GM18861 (cell line): Measurements from ENCODE around the gene PRAF2.

ENCODE experiments used
- ATAC-seq: cut with Tn5 transposase; IDR thresholded peaks from one replicate; pipeline ENCODE4 v1.9.1; 2021; ENCODE audit not compliant: unreplicated experiment

PRAF2 gene

DNA sequence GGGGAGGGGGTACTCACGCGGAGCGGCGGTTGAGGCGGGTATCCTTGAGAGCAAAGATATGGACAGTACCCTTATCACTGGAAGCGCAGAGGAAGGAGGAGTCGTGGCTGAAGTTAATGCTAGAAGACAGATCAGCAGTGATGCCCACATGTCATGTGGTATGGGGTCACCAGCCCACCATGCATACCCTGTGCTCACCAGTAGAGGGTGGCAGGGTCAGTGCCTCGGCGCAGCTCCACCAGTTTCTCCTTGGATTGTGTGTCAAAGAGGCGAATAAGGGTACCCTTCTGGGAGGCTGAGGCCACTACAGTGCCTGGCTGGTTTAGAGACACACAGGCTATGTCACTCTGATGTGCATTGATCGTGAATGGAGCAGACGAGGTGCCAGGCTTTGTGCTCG is 1.5 kb upstream of the PRAF2 start:
- ATAC-seq, result no peak

DNA sequence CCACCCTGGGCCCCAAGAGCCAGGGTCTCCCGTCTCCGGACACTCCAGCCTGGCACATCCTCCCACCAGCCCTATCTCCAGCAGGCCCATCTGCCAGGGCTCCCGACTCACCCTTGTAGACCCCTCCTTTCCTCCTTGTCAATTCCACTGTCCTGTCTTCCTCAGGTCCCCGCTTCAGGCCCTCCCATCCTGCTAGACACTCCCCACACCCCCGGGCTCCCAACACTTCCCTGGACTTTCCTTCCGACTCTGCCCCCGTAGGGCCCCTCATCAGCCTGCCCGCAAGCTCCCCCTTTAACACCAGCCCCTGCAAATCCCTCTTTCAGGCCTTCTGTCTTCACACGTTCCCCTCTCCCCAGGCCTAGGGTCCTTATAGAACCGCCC is 1.1 kb downstream of the PRAF2 start:
- no peak for ATAC-seq

DNA sequence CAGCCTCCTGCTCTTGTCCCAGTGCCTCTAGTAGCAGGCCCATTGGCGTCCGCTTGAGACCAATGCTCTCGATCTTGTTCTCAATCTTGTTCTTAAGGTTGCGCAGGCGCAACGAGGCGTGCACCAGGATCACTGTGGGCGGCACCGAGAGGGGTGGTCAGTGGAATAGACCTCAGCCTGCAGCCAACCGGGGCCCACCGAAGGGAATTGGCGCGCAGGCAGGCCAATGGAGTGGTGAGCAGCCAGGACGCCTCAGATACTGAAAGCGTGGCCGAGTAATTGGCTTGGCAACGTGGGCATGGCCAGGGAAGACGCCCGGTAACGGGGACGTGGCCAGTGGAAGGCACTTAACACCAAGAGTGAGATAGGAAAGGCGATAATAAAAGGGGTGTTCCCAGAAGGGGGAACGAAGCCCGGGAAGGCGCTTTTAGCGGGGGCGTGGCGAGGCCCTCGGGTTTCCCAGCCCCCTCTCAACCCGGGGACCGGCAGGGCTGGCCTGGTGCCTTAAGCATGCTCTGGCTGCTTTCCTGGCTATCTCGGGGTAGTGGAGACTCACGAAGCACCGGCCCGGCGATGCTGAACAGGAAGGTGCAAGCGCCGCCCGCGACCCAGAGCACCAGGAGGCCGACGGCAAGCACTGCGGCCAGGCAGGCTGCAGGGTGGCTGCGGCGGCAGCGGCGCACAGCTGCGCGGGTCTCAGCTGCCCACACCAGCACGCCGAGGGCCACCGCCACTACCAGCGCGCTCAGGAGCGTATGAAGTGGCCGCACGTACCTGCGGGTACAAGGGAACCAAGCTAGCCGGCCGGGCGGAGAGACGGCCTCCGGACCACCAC is 1.7 kb downstream of the PRAF2 start:
- ATAC-seq, result no peak

DNA sequence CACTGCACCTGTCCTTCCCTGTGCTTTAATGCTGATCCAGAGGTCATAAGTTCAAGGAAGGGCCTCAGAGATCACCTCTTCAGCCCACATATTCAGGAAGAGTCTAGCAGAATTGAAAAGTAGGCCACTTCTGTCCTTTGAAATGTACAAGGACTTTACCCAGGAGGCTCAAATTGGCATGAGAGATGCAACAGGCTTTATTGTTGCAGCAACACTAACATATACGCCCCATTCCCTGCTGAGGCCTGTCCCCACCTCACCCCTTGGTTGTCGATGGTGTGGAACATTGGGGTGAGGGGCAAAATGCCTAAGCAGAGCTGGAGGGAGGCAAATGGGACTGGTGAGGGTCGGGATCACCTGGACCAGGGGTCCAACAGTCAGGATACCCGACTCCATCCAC is 2.8 kb downstream of the PRAF2 start:
- ATAC-seq, result no peak

DNA sequence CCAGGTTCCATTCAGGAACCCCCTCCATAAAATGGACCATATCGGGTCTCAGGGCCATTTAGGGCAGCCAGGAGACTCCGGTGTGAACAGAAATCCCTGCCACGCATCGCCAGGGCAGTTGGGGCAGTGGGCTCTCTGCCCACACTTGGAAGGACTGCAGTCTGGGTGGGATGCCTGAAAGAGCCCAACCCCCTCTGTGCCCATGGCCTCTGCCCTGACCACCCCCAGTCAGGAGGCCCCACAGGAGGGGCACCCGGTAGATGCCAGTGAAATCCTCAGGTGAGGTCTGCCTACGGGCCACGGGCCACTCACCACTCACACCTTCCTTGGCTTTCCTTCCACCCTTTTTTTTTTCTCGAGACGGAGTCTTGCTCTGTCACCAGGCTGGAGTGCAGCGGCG is 4.8 kb downstream of the PRAF2 start:
- ATAC-seq, result no peak

DNA sequence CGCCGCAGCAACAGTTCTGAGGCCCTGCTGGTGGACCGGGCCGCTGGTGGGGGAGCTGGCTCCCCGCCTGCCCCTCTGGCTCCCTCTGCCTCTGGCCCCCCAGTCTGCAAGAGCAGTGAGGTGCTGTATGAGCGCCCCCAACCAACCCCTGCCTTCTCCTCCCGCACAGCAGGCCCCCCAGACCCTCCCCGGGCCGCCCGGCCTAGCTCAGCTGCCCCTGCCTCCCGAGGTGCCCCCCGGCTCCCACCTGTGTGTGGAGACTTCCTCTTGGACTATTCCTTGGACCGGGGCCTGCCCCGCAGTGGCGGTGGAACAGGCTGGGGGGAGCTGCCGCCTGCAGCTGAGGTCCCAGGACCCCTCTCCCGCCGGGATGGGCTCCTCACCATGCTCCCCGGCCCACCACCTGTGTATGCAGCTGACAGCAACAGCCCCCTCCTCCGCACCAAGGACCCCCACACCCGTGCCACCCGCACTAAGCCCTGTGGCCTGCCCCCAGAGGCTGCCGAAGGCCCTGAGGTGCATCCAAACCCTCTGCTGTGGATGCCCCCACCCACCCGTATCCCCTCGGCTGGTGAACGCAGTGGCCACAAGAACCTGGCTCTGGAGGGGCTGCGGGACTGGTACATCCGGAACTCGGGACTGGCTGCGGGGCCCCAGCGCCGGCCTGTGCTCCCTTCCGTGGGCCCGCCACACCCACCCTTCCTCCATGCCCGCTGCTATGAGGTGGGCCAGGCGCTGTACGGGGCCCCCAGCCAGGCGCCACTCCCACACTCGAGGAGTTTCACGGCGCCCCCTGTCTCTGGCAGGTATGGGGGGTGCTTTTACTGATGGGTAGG is 6.3 kb downstream of the PRAF2 start:
- ATAC-seq, result no peak

DNA sequence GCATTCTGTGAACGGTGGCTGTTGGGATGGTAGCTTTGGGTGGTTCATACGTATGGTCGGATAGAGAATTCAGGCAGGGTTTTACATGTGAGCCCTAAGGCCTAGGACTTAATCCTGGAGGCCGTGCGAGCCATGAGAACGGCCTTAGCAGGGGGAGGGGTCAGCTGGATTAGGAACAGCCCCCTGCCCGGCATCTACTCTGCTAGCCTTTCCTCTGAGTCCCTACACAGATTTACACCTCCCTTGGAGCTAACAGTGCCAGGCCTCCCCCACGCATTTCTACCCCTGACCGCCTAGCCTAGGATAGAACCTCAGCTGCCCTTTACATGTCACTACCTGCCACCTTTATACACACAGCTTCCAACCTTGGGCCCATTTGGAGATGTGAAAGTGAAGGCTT is 7.1 kb downstream of the PRAF2 start:
- ATAC-seq, result no peak

DNA sequence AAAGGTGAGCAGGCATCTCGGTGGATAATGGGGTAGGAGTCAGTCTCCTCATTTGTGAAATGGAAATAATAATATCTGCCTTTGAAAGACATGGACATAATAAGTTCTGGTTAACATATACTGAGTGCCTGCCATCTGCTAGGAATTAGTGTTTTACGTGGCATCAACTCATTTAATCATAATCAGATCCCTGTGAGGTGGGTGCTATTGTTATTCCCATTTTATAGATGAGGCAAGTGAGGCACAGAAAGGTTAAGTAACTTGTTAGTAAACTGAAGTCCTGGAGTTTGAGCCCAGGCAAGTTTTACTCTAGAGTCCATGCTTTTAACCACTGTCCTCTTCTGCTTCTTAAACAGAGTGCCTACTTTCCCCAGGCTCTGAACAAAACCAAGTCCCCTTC is 7.5 kb downstream of the PRAF2 start:
- no peak for ATAC-seq

DNA sequence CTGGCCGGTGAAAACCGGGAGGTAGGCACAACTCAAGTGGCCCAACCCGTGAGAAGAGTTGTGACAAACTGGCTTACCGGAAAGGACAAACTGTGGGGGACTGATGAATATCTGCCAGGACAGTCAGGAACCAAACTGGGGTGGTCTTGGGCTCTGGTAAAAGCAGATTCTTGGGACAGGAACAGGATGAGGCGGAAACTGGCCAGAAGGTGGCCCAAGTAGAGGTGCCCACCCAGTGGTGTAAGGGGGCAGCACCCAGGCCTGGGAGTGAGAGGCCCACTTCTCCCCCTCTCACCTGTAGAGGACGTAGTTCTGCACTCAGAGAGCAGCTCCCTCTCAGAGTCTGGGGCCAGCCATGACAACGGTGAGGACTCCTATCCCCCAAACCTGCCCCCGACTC is 9.1 kb downstream of the PRAF2 start:
- ATAC-seq, result no peak

DNA sequence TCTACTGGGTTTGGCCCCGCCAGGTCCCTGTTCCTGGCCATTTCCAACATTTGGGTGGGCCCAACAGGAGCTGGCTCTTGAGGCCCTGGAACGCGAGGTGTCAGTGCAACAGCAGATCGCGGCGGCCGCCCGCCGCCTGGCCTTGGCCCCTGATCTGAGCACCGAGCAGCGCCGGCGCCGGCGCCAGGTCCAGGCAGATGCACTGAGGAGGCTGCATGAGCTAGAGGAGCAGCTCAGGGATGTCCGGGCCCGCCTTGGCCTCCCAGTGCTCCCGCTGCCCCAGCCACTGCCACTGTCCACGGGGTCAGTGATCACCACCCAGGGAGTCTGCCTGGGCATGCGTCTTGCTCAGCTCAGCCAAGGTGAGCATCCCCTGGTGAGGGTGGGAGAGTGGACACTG is 9.5 kb downstream of the PRAF2 start:
- ATAC-seq, result no peak

DNA sequence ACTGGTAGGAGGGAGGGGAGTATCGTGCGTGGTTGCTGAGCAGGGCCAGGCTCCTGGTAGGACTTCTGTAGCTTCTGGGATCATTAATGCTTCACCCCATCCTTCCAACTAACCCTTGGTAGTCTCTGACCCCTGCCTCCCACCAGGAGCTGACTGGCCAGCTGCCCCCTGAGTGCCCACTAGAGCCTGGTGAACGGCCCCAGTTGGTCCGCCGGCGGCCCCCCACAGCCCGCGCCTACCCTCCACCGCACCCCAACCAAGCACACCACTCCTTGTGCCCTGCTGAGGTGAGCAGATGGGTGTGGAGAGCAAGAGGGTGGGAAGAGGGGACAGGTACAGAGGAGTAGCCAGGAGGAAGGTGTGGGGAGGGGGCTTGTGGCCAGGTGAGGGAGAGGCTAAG is 10.1 kb downstream of the PRAF2 start:
- ATAC-seq, result no peak

DNA sequence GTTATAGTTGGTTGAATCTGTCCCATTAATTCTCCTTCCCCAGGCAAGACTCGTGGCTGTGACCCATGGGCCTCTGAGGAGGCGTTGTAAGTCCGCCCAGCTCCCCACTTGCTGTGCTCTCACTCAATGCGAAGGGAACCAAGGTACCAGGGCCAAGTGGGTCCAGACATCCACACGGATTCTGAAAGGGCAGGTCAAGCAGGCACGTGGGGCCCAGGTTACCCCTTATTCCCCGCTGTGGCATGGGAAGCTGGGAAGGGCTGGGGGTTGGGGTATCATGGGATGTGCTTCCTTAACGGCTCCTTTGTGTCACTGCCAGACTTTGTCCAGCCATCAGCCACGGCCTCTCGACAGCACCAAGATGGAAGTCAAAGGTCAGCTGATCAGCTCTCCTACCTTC is 11.9 kb downstream of the PRAF2 start:
- ATAC-seq, result no peak

DNA sequence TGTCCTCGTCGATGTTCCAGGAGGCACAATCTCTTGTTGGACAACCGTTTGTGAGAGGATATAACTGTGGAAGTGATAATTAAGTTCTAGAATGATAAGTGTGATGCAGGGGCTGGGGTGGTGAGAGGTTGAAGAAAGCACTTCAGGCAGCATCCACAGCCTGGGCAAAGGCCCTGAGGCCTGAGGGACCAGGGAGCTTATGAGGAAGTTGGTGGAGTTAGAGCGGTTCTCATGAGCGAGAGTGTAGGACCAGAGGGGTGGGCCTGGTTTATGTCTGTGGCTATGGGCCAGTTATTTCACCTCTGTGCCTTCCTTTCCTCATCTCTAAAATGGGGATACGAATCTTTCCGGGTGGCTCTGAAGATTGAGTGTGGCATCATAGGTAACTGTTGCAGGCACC is 12.3 kb downstream of the PRAF2 start:
- no peak for ATAC-seq

DNA sequence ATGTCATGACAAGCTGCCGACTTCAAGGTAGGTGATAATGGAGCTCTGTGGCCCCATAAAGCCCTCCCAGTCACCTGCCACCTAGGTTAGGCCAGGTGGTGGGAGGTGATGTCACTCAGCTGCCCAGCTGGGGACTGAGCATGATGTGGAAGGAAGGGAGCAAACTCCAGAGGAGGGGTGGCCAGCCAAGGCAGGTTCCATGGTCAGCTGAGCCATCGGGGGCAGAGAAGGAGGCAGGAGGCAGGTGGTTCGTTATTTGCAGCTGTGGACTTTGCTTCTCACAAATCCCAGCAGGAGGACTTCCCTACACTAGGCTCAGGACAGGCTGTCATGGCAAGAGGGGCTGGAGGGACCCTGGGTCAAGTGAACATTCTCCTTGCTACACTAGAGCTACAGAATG is 12.9 kb downstream of the PRAF2 start:
- no peak for ATAC-seq

DNA sequence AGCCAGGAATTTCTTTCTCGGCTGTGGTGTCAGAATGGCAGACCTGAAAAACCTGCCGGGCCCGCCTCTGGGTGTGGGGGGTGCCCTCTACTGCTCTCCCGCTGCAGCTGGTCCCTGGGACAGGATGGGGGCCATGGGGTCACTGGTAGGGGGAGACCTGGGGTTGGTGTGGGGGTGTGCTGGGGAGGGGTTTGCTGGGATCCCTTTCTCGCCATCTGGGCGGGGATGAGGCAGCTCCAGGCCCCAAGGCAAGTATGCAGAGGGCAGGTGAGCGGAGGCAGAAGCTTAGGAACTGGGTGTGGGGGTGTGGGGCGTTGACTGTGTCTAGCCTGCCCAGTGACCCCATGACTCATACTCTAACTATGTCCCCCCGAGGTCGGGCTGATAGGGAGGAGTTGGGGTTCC is 14.1 kb downstream of the PRAF2 start:
- no peak for ATAC-seq

DNA sequence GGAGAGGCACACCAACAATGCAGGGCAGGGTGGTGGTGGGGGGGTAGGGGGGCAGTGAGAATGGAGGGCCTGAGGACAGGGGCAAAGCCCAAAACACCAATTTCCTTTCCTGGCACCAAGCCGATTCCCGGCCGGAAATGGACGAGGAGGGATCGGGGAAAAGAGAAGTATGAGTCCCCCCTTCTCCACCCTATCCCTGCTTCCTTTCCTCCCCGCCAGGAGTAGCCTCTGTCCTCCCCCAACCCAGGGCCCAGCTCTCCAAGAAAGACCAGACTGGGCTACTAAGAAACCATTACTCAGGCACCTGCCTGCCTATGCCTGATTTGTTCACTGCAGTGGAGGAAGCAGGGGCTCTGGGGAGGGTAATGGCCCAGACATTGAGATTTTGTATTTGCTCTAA is 14.6 kb downstream of the PRAF2 start:
- no peak for ATAC-seq

DNA sequence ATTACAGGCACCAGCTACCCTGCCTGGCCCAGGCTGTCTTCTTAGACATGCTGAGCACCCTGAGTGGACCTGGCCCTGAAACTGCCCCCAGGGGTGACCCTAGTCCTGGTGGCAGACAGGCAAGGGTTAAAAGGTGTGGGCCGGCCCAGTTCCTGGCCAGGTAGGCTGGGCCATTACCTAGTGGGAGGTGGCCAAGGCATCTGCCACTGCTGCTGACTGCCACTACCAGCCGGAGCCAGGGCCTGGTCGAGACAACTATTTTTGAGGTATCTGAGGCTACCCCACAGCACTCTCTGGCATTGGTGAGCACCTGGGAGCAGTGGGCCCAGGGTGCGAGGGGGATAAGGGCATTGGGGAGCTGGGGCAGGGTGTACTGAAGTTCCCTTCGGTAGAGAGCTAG is 15.0 kb downstream of the PRAF2 start, which contains the start of gene CCDC120:
TSS of gene CCDC120 (plus strand) at position 206 of the 400 bp plus-strand sequence. CDS start 3,043 bp downstream, outside the sequence.
- ATAC-seq, result no peak

DNA sequence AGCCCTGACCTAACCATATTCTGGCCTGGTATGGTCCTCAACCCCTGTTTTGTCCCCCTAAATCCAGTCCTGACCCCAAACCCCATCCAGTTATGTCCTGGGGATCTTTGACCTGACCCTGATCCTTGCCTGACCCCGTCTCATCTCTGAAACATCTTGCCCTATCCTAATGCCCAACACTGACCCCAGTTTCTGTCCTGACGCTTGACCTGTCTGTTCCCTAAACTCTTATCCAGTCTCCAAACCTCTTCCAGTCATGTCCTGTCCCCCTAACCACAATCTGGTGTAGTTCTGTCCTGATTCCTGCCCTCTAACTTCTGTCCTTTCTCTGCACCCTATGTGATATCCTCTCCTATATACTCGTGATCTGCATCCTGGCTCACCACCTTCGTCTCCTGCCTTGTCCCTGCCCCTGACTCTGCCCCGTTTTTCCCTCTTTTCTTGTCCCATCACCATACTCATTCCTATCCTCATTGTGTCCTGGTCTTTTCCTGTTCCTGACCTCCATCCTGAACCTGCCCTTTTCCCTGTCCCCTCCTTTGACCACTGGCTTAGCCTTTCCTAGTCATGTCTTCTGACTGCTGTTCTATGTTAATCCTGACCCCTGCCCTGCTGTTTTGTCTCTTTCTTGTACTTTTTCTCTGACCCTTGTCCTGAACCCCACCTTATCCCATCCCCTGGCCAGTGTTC is 19.6 kb downstream of the PRAF2 start:
- no peak for ATAC-seq

DNA sequence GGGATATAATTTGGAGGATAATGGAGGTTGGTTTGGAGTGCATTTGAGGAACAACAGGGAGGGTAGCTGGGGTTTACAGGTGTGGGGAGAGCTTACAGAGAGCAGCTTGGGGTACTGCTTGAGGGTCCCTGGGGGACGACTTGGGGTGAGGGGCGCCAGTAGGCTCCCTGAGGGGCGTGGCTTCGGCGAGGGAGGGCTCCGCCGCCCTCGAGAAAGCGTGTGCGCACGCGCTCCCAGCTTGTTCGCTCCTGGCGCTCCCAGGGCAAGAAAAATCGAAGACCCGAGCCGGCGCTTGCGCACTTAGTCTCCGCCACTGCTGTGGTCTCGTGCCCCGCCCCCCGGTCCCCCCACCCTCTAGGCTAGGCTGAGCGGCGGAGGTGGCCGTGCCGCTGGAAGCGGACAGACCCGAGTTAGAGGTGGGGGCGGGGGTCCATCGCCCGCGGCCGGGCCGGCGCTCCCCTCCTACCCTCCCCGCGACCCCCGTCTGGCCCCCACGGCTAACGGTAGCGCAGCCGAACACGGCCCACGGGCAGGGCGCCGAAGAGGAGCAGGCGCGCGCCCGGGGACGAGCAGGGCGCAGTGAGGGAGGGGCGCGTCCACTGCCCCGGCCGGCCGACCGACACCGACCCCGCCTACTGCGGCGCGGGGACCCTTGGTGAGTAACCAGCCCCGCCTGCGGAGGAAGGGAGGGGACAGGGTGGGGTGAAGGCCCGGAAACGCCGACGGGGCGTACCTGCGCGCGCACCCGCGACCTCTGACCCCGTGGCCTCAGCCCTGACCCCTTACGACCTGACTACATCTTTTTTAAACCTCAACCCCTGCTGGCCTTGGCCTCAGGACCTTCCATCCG is 20.4 kb downstream of the PRAF2 start:
- no peak for ATAC-seq

DNA sequence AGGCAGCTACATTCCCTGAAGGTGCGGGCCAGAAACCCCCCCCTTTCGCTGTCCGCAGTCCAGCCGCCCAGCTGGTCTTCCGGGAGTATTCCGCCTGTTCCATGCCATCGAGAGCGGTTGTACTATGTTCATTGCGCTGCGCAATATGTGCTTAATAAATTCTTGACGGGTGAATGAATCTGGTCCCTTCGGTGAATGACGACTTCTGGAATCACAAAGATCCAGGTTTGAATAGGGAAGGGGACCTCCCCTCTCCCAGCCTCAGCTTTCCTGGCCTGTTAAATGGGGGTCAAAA is 29.9 kb downstream of the PRAF2 start:
- no peak for ATAC-seq
